ENCODE data around the gene PCNX1.
"Not testable (repeated sequence)": the region's sequence is repeated elsewhere in the genome, so short reads cannot be mapped to it uniquely, and the experiment has no call there.

PCNX1 gene

DNA sequence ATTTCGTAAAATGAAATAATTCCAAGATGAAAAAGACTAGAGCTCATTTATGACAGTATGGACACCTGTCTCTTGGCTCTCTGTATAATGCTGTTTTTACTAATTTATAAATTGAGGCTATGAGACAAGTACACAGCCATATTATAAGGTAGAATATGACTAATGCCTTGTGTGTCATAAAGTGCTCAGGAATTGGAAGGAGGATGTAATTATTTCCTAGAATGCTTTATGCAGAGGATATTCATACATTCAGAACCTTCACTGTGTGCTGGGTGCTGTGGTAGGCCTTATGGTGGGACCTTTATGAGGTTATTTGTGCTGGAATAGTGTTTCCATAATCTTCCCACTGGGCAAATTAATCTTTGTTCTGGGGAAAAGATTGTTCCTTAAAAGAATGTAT, 13.3 kb downstream of the PCNX1 start:
- peaks cover 16% of the 10 kb centered on the region for H3K36me3 Mint-ChIP-seq
- DNase-seq (ENCODE audit: low spot score in 2 of 2): no peak
- peak; percentile 88 for ATAC-seq
- H3K9me3 Mint-ChIP-seq: peaks cover 2% of the 10 kb centered on the region
- peaks cover 81% of the 10 kb centered on the region for H3K4me1 Mint-ChIP-seq
- peak overlapping the region; percentile 29 for H3K4me3 Mint-ChIP-seq
- H3K27ac Mint-ChIP-seq: peak overlapping the region; percentile 54

DNA sequence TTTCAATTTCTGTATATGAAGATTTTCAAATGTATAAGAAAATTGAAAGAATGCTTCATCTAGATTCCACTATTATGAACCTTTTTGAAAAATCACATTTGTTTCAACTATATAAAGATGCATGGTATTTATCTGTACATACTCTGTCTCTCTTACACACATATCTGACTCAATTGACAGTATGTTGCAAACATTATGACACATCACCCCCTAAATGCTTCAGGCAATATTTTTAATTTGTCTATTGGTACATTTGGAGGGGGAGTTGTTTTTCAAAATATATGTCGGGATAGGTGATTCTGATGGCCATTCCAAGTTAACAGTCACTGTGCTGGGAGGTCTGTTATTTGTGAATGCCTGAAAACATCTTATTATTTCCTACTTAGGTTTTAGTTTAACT, 14.4 kb downstream of the PCNX1 start:
- DNase-seq (ENCODE audit: low spot score in 2 of 2) (no peak), ATAC-seq (peak; percentile 48)
- Mint-ChIP-seq H3K4me1 (peaks cover 83% of the 10 kb centered on the region), H3K36me3 (peaks cover 12% of the 10 kb centered on the region), H3K9me3 (no peaks in the 10 kb centered on the region), H3K27ac (peak overlapping the region; percentile 54), H3K4me3 (no peak overlapping the region)

DNA sequence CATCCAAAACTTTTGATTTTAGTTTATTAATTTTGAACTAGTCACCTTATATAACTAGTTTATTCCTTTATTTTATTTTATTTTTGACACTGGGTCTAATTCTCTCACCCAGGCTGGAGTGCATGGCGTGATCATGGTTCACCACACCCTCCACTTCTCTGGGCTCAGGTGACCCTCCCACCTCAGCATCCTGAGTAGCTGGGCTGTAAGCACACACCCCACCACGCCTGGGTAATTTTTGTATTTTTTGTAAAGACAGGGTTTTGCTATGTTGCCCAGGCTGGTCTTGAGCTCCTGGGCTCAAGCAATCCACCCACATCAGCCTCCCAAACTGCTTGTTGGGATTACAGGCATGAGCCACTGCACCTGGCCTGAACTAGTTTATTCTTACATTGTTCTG, 17.3 kb downstream of the PCNX1 start:
- ATAC-seq (no peak), DNase-seq (ENCODE audit: low spot score in 2 of 2) (no peak)
- no peaks in the 10 kb centered on the region for H3K9me3 Mint-ChIP-seq
- no peak overlapping the region for H3K4me3 Mint-ChIP-seq
- H3K27ac Mint-ChIP-seq: no peak overlapping the region
- peaks cover 12% of the 10 kb centered on the region for H3K36me3 Mint-ChIP-seq
- H3K4me1 Mint-ChIP-seq: peaks cover 73% of the 10 kb centered on the region

DNA sequence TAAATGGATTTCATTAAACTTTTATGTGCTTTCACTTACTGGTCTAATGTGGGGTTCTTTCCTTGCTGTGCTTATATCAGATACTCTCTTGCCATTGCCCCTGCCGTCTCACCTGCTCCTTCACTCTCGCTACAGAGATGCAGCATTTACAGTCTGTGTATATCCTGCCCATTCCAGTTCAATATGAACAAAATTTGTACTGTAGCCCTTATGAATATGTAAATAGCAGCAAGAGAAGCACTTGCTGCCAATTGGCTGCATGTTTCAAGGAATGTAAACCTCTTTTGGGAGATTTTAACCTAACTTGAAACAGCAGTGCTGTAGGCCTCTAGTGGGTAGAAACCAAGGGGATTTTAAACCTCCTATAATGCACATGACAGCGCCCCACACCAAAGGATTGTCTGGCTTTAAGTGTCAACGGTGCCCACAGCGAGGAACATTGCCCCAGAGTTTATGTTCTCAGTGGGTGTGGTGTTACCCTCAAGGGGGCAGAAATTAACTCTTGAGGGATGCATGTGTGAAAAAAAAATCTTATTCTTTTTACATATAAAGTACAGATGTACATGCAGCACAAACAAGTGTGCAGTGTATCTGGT, 19.1 kb downstream of the PCNX1 start:
- H3K4me1 Mint-ChIP-seq: peaks cover 65% of the 10 kb centered on the region

DNA sequence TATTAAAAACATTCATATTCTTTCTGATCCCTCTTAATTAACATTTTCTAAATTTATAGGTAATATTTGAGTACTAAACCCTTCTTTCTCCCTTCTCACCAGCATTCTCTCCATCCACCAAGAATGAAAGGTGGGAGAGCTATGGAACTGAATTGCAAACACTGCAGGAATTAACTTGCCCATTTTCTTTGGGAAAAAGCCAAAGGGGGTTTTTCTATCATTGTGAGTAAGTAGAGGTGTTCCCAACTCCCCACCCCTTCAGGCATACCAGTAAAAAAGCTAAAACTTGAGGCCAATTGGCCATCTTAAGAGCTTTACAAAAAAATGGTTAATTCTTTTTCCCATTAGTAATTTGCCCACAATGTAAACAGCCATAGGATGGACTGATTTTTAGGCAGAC, 23.7 kb downstream of the PCNX1 start:
- H3K4me3 Mint-ChIP-seq: no peak overlapping the region
- DNase-seq (ENCODE audit: low spot score in 2 of 2) (no peak), ATAC-seq (no peak)
- no peaks in the 10 kb centered on the region for H3K36me3 Mint-ChIP-seq
- H3K9me3 Mint-ChIP-seq: no peaks in the 10 kb centered on the region
- H3K4me1 Mint-ChIP-seq: peaks cover 62% of the 10 kb centered on the region
- H3K27ac Mint-ChIP-seq: no peak overlapping the region

More for the DNA sequence above, 19.1 kb downstream of the PCNX1 start:
- Mint-ChIP-seq H3K9me3 (no peaks in the 10 kb centered on the region), H3K36me3 (peaks cover 12% of the 10 kb centered on the region), H3K4me3 (peak overlapping the region; percentile 13), H3K27ac (no peak overlapping the region)
- DNase-seq (ENCODE audit: low spot score in 2 of 2) (no peak), ATAC-seq (peak; percentile 70)

DNA sequence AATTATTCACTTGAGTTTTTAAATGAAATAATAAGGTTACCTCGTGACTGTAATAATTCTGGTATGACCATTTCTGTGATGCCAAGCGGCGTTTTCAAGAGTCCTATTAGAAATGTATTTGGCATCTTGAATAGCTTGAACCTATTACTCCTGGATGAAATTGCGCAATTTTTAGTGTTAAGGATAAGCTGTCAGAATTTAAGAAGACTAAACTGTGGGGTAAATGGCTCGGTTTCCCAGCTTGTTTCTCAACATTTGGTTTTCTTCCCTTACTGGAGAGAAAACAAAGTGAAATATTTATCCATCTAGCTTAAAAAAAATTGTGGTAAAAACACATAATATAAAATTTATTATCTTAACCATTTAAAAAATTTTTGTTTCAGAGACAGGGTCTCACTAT, 26.8 kb downstream of the PCNX1 start:
- peaks cover 71% of the 10 kb centered on the region for H3K4me1 Mint-ChIP-seq
- peak overlapping the region; percentile 72 for H3K27ac Mint-ChIP-seq
- H3K36me3 Mint-ChIP-seq: no peaks in the 10 kb centered on the region
- H3K4me3 Mint-ChIP-seq: peak overlapping the region; percentile 53
- no peaks in the 10 kb centered on the region for H3K9me3 Mint-ChIP-seq
- ATAC-seq (no peak), DNase-seq (ENCODE audit: low spot score in 2 of 2) (no peak)

DNA sequence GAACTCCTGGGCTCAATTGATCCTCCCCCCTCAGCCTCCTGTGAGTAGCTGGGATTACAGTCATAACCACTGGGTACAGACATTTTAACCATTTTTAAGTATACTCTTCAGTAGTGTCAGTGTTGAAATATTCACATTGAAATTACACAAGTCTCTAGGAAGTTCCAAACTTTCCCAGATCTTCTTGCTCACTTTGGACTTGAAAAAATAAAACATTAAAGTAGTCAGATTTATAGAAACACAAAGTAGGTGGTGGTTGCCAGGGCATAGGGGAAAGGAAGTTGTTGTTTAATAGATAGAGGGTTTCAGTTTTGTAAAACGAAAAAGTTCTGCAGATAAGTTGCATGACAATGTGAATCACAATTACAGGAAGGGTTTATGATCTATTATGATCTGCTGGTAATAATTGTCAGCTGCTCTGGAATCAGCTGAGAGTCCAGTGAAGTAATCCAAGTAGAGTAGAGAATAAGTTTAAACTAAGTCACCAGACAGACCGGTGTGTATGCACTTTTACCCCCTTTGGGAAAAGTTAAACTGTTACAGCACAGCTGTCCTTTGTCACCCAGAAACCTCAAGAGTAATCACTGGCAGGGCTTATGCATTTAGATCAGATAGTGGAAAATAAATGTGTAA, 27.4 kb downstream of the PCNX1 start:
- DNase-seq (ENCODE audit: low spot score in 2 of 2) (no peak), ATAC-seq (peak; percentile 91)
- peaks cover 71% of the 10 kb centered on the region for H3K4me1 Mint-ChIP-seq
- peak overlapping the region; percentile 72 for H3K27ac Mint-ChIP-seq
- H3K4me3 Mint-ChIP-seq: peak overlapping the region; percentile 53
- H3K36me3 Mint-ChIP-seq: no peaks in the 10 kb centered on the region
- no peaks in the 10 kb centered on the region for H3K9me3 Mint-ChIP-seq

DNA sequence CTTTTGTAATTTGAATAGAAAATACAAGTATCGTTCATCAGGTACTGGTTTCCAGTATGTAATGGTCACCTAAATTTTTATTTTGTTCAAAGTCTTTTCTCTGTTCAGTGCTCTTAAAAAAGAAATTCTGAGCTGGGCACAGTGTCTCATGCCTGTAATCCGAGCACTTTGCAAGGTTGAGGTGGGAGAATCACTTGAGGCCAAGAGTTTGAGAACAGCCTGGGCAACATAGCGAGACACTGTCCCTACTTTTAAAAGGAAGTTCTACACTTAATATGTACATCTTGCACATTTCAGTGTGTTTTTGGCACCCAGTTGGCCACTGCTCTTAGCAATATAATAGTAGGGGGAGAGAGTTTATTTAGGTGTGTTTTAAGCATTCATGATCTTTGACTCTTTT, 27.9 kb downstream of the PCNX1 start:
- no peak for DNase-seq (ENCODE audit: low spot score in 2 of 2)
- H3K9me3 Mint-ChIP-seq: no peaks in the 10 kb centered on the region
- peak overlapping the region; percentile 72 for H3K27ac Mint-ChIP-seq
- H3K4me1 Mint-ChIP-seq: peaks cover 71% of the 10 kb centered on the region
- no peak for ATAC-seq
- H3K4me3 Mint-ChIP-seq: peak overlapping the region; percentile 53
- H3K36me3 Mint-ChIP-seq: no peaks in the 10 kb centered on the region

DNA sequence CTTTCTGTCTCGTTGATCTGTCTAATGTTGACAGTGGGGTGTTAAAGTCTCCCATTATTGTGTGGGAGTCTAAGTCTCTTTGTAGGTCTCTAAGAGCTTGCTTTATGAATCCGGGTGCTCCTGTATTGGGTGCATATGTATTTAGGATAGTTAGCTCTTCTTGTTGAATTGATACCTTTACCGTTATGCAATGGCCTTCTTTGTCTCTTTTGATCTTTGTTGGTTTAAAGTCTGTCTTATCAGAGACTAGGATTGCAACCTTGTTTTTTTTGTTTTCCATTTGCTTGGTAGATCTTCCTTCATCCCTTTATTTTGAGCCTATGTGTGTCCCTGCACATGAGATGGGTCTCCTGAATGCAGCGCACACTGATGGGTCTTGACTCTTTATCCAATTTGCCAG, 32.4 kb downstream of the PCNX1 start:
- H3K36me3 Mint-ChIP-seq: peaks cover 22% of the 10 kb centered on the region
- not testable (repeated sequence) for H3K9me3 Mint-ChIP-seq

DNA sequence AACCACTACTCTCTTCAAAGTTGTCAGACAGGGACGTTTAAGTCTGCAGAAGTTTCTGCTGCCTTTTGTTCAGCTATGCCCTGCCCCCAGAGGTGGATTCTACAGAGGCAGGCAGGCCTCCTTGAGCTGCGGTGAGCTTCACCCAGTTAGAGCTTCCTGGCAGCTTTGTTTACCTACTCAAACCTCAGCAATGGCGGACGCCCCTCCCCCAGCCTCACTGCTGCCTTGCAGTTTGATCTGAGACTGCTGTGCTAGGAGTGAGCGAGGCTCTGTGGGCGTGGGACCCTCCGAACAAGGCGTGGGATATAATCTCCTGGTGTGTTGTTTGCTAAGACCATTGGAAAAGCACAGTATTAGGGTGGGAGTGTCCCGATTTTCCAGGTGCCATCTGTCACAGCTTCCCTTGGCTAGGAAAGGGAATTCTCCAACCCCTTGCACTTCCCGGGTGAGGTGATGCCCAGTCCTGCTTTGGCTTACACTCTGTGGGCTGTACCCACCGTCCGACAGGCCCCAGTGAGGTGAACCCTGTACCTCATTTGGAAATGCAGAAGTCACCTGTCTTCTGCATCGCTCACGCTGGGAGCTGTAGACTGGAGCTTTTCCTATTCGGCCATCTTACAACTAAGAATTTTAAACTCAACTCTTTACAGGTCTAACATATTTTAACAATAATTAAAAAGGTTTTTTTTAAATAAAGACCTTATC, 34.5 kb downstream of the PCNX1 start:
- not testable (repeated sequence) for H3K9me3 Mint-ChIP-seq, ATAC-seq
- H3K4me3 Mint-ChIP-seq: peak overlapping the region; percentile 68
- H3K27ac Mint-ChIP-seq: peak overlapping the region; percentile 89
- peak; percentile 27 to 77 for DNase-seq (ENCODE audit: low spot score in 2 of 2)
- peaks cover 85% of the 10 kb centered on the region for H3K4me1 Mint-ChIP-seq
- H3K36me3 Mint-ChIP-seq: peaks cover 33% of the 10 kb centered on the region

More for the DNA sequence above, 32.4 kb downstream of the PCNX1 start:
- Mint-ChIP-seq H3K27ac (peak overlapping the region; percentile 89), H3K4me1 (peaks cover 91% of the 10 kb centered on the region), H3K4me3 (peak overlapping the region; percentile 58)
- not testable (repeated sequence) for ATAC-seq; DNase-seq (ENCODE audit: low spot score in 2 of 2)

DNA sequence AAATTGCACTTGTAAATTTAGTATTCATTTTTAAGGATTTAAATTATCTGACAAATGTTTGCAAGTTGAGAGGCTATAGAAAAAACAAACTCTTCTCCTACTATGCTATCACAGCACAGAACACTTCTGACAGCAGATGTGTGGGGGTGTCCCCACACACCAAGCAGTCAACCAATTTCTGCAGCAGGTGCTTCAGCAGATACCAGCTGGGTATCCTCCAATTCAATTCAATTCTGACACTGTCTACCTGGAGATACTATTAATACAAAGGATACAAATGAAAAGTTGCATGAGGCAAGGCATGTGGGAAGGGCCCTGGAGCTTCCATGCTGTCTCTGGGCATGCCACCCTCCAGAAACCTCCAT, 35.1 kb downstream of the PCNX1 start:
- Mint-ChIP-seq H3K9me3 (peaks cover 14% of the 10 kb centered on the region), H3K27ac (peak overlapping the region; percentile 89), H3K36me3 (peaks cover 38% of the 10 kb centered on the region), H3K4me3 (peak overlapping the region; percentile 68), H3K4me1 (peaks cover 80% of the 10 kb centered on the region)
- ATAC-seq (peak; percentile 53), DNase-seq (ENCODE audit: low spot score in 2 of 2) (no peak)

DNA sequence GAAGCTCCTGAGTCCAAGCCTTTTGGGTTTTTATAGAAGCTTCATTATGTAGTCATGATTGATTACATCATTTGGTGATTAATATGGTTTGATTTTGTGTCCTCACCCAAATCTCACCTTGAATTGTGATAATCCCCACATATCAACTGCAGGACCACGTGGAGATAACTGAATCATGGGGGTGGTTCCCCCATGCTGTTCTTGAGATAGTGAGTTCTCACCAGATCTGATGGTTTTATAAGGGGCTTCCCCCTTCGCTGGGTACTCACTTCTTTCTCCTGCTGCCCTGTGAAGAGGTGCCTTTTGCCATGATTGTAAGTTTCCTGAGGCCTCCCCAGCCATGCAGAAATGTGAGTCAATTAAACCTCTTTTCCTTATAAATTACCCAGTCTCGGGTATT, 35.5 kb downstream of the PCNX1 start:
- Mint-ChIP-seq H3K4me1 (peaks cover 76% of the 10 kb centered on the region), H3K36me3 (peaks cover 42% of the 10 kb centered on the region), H3K9me3 (peaks cover 17% of the 10 kb centered on the region), H3K27ac (peak overlapping the region; percentile 89), H3K4me3 (peak overlapping the region; percentile 68)
- not testable (repeated sequence) for DNase-seq (ENCODE audit: low spot score in 2 of 2)
- ATAC-seq: peak; percentile 67

DNA sequence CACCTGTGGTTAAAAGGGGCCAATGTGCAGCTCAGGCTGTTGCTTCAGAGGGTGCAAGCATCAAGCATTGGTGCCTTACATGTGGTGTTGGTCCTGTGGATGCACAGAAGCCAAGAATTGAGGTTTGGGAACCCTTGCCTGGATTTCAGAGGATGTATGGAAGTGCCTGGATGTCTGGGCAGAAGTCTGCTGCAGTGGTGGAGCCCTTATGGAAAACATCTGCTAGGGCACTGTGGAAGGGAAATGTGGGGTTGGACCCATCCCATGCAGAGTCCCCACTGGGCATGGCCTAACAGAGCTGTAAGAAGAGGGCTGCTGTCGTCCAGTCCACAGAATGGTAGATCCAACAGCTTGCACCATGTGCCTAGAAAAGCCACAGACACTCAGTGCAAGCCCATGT, 36.6 kb downstream of the PCNX1 start:
- no peak overlapping the region for H3K4me3 Mint-ChIP-seq

DNA sequence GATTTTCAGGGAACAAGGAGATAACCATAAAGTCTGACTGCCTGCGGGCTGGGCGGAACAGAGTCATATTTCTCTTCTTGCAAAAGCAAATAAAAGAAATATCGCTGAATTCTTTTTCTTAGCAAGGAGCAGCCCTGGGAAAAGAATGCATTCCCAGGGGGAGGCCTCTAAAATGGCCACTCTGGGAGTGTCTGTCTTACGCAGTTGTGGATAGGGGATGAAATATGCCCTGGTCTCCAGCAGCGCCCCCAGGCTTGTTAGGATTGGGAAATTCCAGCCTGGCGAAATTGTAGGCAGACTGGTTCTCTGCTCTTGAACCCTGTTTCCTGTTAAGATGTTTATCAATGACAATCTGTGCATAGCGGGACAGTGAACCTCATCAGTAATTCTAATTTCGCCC, 40.5 kb downstream of the PCNX1 start:
- Mint-ChIP-seq H3K4me3 (no peak overlapping the region), H3K27ac (no peak overlapping the region), H3K36me3 (peaks cover 79% of the 10 kb centered on the region), H3K9me3 (peaks cover 19% of the 10 kb centered on the region), H3K4me1 (peaks cover 31% of the 10 kb centered on the region)
- DNase-seq (ENCODE audit: low spot score in 2 of 2) (no peak), ATAC-seq (no peak)

More for the DNA sequence above, 36.6 kb downstream of the PCNX1 start:
- H3K27ac Mint-ChIP-seq: peak overlapping the region; percentile 89
- peaks cover 19% of the 10 kb centered on the region for H3K9me3 Mint-ChIP-seq
- no peak for ATAC-seq
- peaks cover 64% of the 10 kb centered on the region for H3K4me1 Mint-ChIP-seq
- peaks cover 50% of the 10 kb centered on the region for H3K36me3 Mint-ChIP-seq
- DNase-seq (ENCODE audit: low spot score in 2 of 2): no peak

DNA sequence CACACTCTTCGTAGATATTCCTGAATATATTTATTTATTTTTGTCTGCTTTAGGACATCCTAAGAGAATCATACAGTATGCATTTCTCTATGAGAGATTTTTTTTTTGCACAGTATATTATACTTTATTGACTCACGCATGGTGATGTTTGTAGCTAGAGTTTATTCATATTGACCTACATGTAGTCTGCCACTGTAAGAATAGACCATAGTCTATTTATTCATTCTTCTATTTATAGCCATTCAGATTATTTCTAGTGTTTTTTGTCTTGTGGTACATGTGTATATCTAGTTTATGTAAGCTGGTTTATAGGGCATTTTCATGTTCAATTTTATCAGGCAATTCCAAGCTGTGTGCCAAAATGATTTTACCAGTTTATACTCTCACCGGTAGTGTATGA, 45.2 kb downstream of the PCNX1 start:
- Mint-ChIP-seq H3K4me1 (peaks cover 29% of the 10 kb centered on the region), H3K36me3 (peaks cover 50% of the 10 kb centered on the region), H3K4me3 (no peak overlapping the region), H3K27ac (no peak overlapping the region), H3K9me3 (peaks cover 4% of the 10 kb centered on the region)
- ATAC-seq (no peak), DNase-seq (ENCODE audit: low spot score in 2 of 2) (no peak)

DNA sequence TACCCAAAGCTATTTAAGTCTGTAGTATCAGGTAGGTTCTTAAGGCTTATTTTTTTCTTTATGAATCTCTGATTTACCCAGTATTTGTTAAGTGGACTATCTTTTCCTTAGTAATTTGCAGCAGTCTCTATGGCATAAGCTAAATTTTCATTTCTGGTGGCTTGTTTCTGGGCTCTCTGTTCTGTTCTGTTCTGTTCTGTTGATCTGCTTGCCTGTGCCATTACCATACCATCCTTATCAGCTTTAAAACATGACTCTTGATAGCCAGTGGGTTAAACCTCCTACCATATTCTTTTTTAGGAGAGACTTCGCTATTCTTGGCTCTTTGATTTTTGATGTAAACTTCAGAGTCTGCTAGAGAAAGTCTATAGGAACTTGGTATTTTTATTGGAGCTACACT, 46.8 kb downstream of the PCNX1 start:
- no peak overlapping the region for H3K4me3 Mint-ChIP-seq
- H3K9me3 Mint-ChIP-seq: no peaks in the 10 kb centered on the region
- H3K27ac Mint-ChIP-seq: no peak overlapping the region
- DNase-seq (ENCODE audit: low spot score in 2 of 2) (no peak), ATAC-seq (no peak)
- H3K4me1 Mint-ChIP-seq: peaks cover 34% of the 10 kb centered on the region
- peaks cover 45% of the 10 kb centered on the region for H3K36me3 Mint-ChIP-seq
